Astrocyte (in vitro differentiated cells and primary cell): ENCODE data around the gene RAET1L. TPM values are rescaled to one million over a fixed set of nuclear protein-coding genes. Genes with fewer than 3 reads are reported as not detected.
A peak's percentile ranks its signal among the peaks of the same experiment; 100 is the strongest.
"Not testable (repeated sequence)": the region's sequence is repeated elsewhere in the genome, so short reads cannot be mapped to it uniquely, and the experiment has no call there.

Source experiments
- DNase-seq: peaks from one replicate; pipeline ENCODE4 v3.0.0-alpha.2; 2010; ENCODE audit warnings: low read depth
- FAIRE-seq: peaks from 2 replicates; lab custom pipeline; 2011; peaks lifted over from hg19 to GRCh38; lab: Jason Lieb, UNC
- H2AFZ ChIP-seq: 2 replicates; pipeline ENCODE4 v1.6.0; 2012; ENCODE audit warnings: low read depth, low read length, inconsistent platforms
- H3K27ac ChIP-seq: 2 replicates; pipeline ENCODE4 v1.5.1; 2011; ENCODE audit warnings: low read depth, low read length, inconsistent platforms
- H3K27me3 ChIP-seq: 2 replicates; pipeline ENCODE4 v1.6.0; 2011; ENCODE audit warnings: low read length, inconsistent platforms; ENCODE audit not compliant: insufficient read depth
- H3K36me3 ChIP-seq: 2 replicates; pipeline ENCODE4 v1.5.1; 2011; ENCODE audit warnings: low read length, inconsistent platforms; ENCODE audit not compliant: insufficient read depth
- H3K4me1 ChIP-seq: 2 replicates; pipeline ENCODE4 v1.5.1; 2011; ENCODE audit warnings: low read length, inconsistent platforms; ENCODE audit not compliant: insufficient read depth
- H3K4me2 ChIP-seq: 2 replicates; pipeline ENCODE4 v1.6.0; 2012; ENCODE audit warnings: low read length, inconsistent platforms
- H3K4me3 ChIP-seq: 2 replicates; pipeline ENCODE4 v1.5.1; 2011; ENCODE audit warnings: low read depth, mild to moderate bottlenecking, low read length, inconsistent platforms; ENCODE audit not compliant: insufficient read depth
- H3K79me2 ChIP-seq: 2 replicates; pipeline ENCODE4 v1.6.0; 2012; ENCODE audit warnings: mild to moderate bottlenecking, low read length, inconsistent platforms; ENCODE audit not compliant: insufficient read depth
- H3K9ac ChIP-seq: 2 replicates; pipeline ENCODE4 v1.6.0; 2012; ENCODE audit warnings: mild to moderate bottlenecking, low read length, inconsistent platforms
- H3K9me3 ChIP-seq: 2 replicates; pipeline ENCODE4 v1.5.1; 2012; ENCODE audit warnings: low read depth, mild to moderate bottlenecking, low read length, inconsistent platforms; ENCODE audit not compliant: insufficient read depth
- H4K20me1 ChIP-seq: 2 replicates; pipeline ENCODE4 v1.6.0; 2012; ENCODE audit warnings: low read length, inconsistent platforms; ENCODE audit not compliant: insufficient read depth
- H3K27ac Mint-ChIP-seq: one replicate; pipeline ENCODE4 v1.8.0; 2021; ENCODE audit warnings: mild to moderate bottlenecking, mixed read lengths; ENCODE audit not compliant: unreplicated experiment
- H3K27me3 Mint-ChIP-seq: one replicate; pipeline ENCODE4 v1.8.0; 2021; ENCODE audit warnings: low read depth, mixed read lengths; ENCODE audit not compliant: unreplicated experiment
- H3K36me3 Mint-ChIP-seq: one replicate; pipeline ENCODE4 v1.8.0; 2021; ENCODE audit warnings: low read depth, mixed read lengths; ENCODE audit not compliant: unreplicated experiment
- H3K4me1 Mint-ChIP-seq: one replicate; pipeline ENCODE4 v1.8.0; 2021; ENCODE audit warnings: low read depth, mixed read lengths; ENCODE audit not compliant: unreplicated experiment
- H3K4me3 Mint-ChIP-seq: one replicate; pipeline ENCODE4 v1.8.0; 2021; ENCODE audit warnings: mild to moderate bottlenecking, moderate library complexity, mixed read lengths; ENCODE audit not compliant: unreplicated experiment
- H3K9me3 Mint-ChIP-seq: one replicate; pipeline ENCODE4 v1.8.0; 2021; ENCODE audit warnings: mild to moderate bottlenecking, mixed read lengths; ENCODE audit not compliant: unreplicated experiment
- EZH2 ChIP-seq: IDR thresholded peaks from 2 replicates; pipeline ENCODE4 v1.6.1; 2012; ENCODE audit warnings: mild to moderate bottlenecking, low read length, inconsistent platforms; ENCODE audit not compliant: insufficient read depth
- total RNA-seq: library from RNA; stranded (reverse); gene quantifications from 2 replicates; pipeline ENCODE4 v1.2.1, GENCODE V29; 2021

RAET1L gene
- total RNA-seq, 1 donor from 2014 or later = not detected

GRCh38 chr6:150015281-150016001, 9.9 kb downstream of the RAET1L start:
- H3K4me3 Mint-ChIP-seq, FAIRE-seq, H3K9me3 Mint-ChIP-seq, H3K4me3 ChIP-seq, H3K4me1 Mint-ChIP-seq, H3K27ac Mint-ChIP-seq, H2AFZ ChIP-seq, H3K9ac ChIP-seq, H4K20me1 ChIP-seq, H3K27ac ChIP-seq, H3K9me3 ChIP-seq, H3K4me1 ChIP-seq, H3K36me3 Mint-ChIP-seq, H3K36me3 ChIP-seq, H3K79me2 ChIP-seq, DNase-seq: not testable (repeated sequence)
- Histone ChIP-seq H3K27me3 (peaks cover 55% of the 10 kb centered on the region), H3K4me2 (peak overlapping the region; percentile 41)
- peak; percentile 55 for TF ChIP-seq EZH2
- peaks cover 82% of the 10 kb centered on the region for H3K27me3 Mint-ChIP-seq

GRCh38 chr6:150014623-150015280, 10.6 kb downstream of the RAET1L start:
- H3K4me1 Mint-ChIP-seq, FAIRE-seq, DNase-seq, H3K9me3 ChIP-seq, H3K36me3 ChIP-seq, H4K20me1 ChIP-seq, H3K27ac ChIP-seq, H3K4me3 Mint-ChIP-seq, H3K9ac ChIP-seq, H3K4me1 ChIP-seq, H3K9me3 Mint-ChIP-seq, H3K79me2 ChIP-seq, H3K4me3 ChIP-seq, H3K36me3 Mint-ChIP-seq, H2AFZ ChIP-seq, H3K27ac Mint-ChIP-seq: not testable (repeated sequence)
- TF ChIP-seq EZH2 = peak; percentile 46
- Histone ChIP-seq H3K4me2 (peak overlapping the region; percentile 41), H3K27me3 (peaks cover 62% of the 10 kb centered on the region)
- peaks cover 87% of the 10 kb centered on the region for H3K27me3 Mint-ChIP-seq

- H3K9me3 ChIP-seq, H3K4me2 ChIP-seq, FAIRE-seq, H3K79me2 ChIP-seq, H3K9me3 Mint-ChIP-seq, H3K36me3 ChIP-seq, DNase-seq, H3K36me3 Mint-ChIP-seq, H3K27ac Mint-ChIP-seq, H3K4me1 ChIP-seq, H3K4me1 Mint-ChIP-seq, H3K9ac ChIP-seq, H3K4me3 Mint-ChIP-seq, H3K27ac ChIP-seq, H2AFZ ChIP-seq, H3K4me3 ChIP-seq, H4K20me1 ChIP-seq: not testable (repeated sequence)
- H3K27me3 Mint-ChIP-seq = peaks cover 88% of the 10 kb centered on the region
- H3K27me3 ChIP-seq = peaks cover 66% of the 10 kb centered on the region
These were observed 11.3 kb downstream of the RAET1L start for GRCh38 chr6:150013785-150014622.

DNA sequence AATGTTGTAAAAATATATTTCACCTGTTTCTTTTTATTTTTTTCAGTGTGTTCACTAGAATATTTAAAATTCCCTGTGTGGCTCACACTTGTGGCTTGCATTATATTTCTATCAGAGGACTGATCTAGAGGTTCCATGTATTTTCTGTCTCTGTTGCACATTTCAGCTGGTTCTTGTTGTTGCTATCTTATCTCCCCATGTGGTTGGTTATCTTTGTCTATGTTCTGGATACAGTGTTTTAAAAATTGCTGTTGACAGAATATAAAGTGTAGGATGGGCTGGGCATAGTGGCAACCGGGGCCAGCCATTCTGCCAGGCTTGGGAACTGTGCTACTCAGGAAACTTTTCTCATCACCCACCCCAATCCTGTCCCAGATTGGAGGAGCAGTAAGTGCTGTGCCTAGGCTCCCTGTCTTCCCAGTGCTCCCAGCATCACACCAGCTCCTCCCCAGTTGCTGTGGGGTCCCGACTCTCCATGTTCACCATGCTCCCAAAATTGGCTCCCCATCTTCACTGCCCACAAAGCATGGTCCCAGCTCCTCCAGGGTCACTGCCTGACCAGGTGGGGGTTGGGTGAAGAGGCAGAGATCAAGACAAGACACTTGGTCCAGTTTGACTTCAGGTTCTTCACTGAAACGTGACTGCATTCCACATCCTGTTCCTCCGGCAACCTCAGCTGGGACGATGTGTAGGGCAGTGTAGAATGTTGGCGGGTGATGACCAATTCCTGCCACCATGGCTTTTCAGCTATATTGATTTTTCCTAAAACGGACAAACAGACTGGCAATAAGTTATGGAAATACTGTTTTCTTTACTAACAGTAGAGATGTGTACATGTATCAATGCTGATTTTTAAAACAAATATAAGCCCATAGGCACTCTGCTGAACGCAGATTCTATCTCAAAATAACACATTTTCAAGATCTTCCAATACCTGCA, 12.2 kb downstream of the RAET1L start:
- not testable (repeated sequence) for H3K4me2 ChIP-seq, H3K9ac ChIP-seq, DNase-seq, H3K36me3 Mint-ChIP-seq, H3K27ac Mint-ChIP-seq, H3K4me3 Mint-ChIP-seq, H3K9me3 ChIP-seq, H3K36me3 ChIP-seq, H3K27ac ChIP-seq, FAIRE-seq, H3K79me2 ChIP-seq, H3K4me3 ChIP-seq, H3K4me1 ChIP-seq, H3K9me3 Mint-ChIP-seq, H2AFZ ChIP-seq, H3K4me1 Mint-ChIP-seq, H4K20me1 ChIP-seq
- H3K27me3 ChIP-seq = peaks cover 69% of the 10 kb centered on the region
- H3K27me3 Mint-ChIP-seq = peaks cover 87% of the 10 kb centered on the region
